ENCODE results near the gene IL10RA.

DNA sequence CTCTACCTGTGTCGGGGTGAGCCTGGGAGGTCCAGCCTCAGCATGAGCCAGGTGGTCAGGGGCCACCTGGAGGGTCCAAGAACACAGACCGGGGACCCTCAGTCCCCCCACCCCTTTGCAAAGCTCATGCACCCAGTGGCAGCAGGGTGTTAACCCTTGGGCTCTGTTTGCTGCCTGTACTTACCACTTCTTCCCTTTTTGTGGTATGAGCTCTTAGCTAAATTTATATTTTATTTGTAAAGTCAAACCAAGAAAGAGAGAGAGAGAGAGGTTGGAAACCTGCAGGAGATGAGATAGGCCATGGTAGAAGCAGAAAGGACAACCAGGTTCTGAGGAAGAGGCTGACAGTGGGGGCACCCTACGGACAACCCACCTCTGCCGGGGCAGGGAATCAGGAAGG, 29.9 kb downstream of the IL10RA start:
- TF ChIP-seq, protein P1, sequence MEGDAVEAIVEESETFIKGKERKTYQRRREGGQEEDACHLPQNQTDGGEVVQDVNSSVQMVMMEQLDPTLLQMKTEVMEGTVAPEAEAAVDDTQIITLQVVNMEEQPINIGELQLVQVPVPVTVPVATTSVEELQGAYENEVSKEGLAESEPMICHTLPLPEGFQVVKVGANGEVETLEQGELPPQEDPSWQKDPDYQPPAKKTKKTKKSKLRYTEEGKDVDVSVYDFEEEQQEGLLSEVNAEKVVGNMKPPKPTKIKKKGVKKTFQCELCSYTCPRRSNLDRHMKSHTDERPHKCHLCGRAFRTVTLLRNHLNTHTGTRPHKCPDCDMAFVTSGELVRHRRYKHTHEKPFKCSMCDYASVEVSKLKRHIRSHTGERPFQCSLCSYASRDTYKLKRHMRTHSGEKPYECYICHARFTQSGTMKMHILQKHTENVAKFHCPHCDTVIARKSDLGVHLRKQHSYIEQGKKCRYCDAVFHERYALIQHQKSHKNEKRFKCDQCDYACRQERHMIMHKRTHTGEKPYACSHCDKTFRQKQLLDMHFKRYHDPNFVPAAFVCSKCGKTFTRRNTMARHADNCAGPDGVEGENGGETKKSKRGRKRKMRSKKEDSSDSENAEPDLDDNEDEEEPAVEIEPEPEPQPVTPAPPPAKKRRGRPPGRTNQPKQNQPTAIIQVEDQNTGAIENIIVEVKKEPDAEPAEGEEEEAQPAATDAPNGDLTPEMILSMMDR (IDR thresholded peaks at IDR 0.05; ENCODE audit: low read depth, low read length, missing input control) = no peak
- TF ChIP-seq RAD21 (IDR thresholded peaks at IDR 0.05) (no peak), SP1 (IDR thresholded peaks at IDR 0.05) (no peak), JUND (IDR thresholded peaks at IDR 0.05) (no peak), HNF4G (IDR thresholded peaks at IDR 0.05) (no peak), FOXA1 (IDR thresholded peaks at IDR 0.05) (no peak), YY1 (IDR thresholded peaks at IDR 0.05) (no peak), TAF1 (conservative IDR thresholded peaks at IDR 0.05) (no peak), RXRA (IDR thresholded peaks at IDR 0.05) (no peak)
- TF ChIP-seq, protein P2, sequence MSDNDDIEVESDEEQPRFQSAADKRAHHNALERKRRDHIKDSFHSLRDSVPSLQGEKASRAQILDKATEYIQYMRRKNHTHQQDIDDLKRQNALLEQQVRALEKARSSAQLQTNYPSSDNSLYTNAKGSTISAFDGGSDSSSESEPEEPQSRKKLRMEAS (IDR thresholded peaks at IDR 0.05) = no peak
- TF ChIP-seq, protein P3, sequence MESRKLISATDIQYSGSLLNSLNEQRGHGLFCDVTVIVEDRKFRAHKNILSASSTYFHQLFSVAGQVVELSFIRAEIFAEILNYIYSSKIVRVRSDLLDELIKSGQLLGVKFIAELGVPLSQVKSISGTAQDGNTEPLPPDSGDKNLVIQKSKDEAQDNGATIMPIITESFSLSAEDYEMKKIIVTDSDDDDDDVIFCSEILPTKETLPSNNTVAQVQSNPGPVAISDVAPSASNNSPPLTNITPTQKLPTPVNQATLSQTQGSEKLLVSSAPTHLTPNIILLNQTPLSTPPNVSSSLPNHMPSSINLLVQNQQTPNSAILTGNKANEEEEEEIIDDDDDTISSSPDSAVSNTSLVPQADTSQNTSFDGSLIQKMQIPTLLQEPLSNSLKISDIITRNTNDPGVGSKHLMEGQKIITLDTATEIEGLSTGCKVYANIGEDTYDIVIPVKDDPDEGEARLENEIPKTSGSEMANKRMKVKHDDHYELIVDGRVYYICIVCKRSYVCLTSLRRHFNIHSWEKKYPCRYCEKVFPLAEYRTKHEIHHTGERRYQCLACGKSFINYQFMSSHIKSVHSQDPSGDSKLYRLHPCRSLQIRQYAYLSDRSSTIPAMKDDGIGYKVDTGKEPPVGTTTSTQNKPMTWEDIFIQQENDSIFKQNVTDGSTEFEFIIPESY (IDR thresholded peaks at IDR 0.05) = no peak
- TF ChIP-seq, protein P4, sequence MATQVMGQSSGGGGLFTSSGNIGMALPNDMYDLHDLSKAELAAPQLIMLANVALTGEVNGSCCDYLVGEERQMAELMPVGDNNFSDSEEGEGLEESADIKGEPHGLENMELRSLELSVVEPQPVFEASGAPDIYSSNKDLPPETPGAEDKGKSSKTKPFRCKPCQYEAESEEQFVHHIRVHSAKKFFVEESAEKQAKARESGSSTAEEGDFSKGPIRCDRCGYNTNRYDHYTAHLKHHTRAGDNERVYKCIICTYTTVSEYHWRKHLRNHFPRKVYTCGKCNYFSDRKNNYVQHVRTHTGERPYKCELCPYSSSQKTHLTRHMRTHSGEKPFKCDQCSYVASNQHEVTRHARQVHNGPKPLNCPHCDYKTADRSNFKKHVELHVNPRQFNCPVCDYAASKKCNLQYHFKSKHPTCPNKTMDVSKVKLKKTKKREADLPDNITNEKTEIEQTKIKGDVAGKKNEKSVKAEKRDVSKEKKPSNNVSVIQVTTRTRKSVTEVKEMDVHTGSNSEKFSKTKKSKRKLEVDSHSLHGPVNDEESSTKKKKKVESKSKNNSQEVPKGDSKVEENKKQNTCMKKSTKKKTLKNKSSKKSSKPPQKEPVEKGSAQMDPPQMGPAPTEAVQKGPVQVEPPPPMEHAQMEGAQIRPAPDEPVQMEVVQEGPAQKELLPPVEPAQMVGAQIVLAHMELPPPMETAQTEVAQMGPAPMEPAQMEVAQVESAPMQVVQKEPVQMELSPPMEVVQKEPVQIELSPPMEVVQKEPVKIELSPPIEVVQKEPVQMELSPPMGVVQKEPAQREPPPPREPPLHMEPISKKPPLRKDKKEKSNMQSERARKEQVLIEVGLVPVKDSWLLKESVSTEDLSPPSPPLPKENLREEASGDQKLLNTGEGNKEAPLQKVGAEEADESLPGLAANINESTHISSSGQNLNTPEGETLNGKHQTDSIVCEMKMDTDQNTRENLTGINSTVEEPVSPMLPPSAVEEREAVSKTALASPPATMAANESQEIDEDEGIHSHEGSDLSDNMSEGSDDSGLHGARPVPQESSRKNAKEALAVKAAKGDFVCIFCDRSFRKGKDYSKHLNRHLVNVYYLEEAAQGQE (IDR thresholded peaks at IDR 0.05) = no peak

All from liver (tissue), 3 donors.